Right lobe of liver (tissue), 4 donors: ENCODE results near the gene OR51B4.

Source experiments
- CTCF ChIP-seq, 4 donors: fragments of 200-600 bp in 3 of 4; fragments of 450-650 bp in 1 of 4; IDR thresholded peaks; one replicate each; pipeline versions ENCODE4 v1.5.1 to v1.8.0; 2016 to 2022; ENCODE audit warnings: antibody characterized with exemption in 4 of 4, mild to moderate bottlenecking in 2 of 4
- POLR2A ChIP-seq: fragments of 450-650 bp; IDR thresholded peaks from one replicate; pipeline ENCODE4 v1.6.1; 2017; ENCODE audit warnings: antibody characterized with exemption, mild to moderate bottlenecking
- donor health status: DM: no; HTN: no; CAD: no.
- donor health status: DM: no; HTN: no; CAD: no.
- donor health status: DM: no; HTN: yes; CAD: no.

- TF ChIP-seq CTCF (IDR thresholded peaks at IDR 0.05): no peak
- TF ChIP-seq POLR2A: no peak
Measured at GRCh38 chr11:5258543-5259262, 43.0 kb downstream of the OR51B4 start.
